Heart left ventricle (tissue), 16 donors: ENCODE results near the gene SNN. TPM values are rescaled to one million over a fixed set of nuclear protein-coding genes. Genes with fewer than 3 reads are reported as not detected.

Experiments
- ATAC-seq, 4 donors: fragments of 200-7000 bp; cut with Tn5 transposase; one replicate each; pipeline ENCODE4 v1.9.1; 2020 to 2022; ENCODE audit warnings: moderate library complexity in 4 of 4, mild to moderate bottlenecking in 3 of 4, moderate number of reproducible peaks in 1 of 4
- DNase-seq, 5 donors: peaks; one replicate each; pipeline ENCODE4 v3.0.0-alpha.2; 2020
- H3K27ac ChIP-seq, 12 donors: fragments of 200-600 bp; sonication (generic) in 4 of 12; one replicate each; pipeline versions ENCODE4 v1.5.0 to v1.8.0; 2016 to 2022; ENCODE audit warnings: mild to moderate bottlenecking in 2 of 12
- H3K27me3 ChIP-seq, 9 donors: fragments of 200-600 bp; sonication (generic) in 2 of 9; one replicate each; pipeline versions ENCODE4 v1.5.1 to v1.8.0; 2016 to 2022; ENCODE audit warnings: mild to moderate bottlenecking in 3 of 9
- H3K36me3 ChIP-seq, 9 donors: fragments of 200-600 bp; sonication (generic) in 2 of 9; one replicate each; pipeline versions ENCODE4 v1.5.0 to v1.8.0; 2018 to 2022; ENCODE audit warnings: mild to moderate bottlenecking in 2 of 9
- H3K4me1 ChIP-seq, 12 donors: fragments of 200-600 bp; sonication (generic) in 4 of 12; one replicate each; pipeline versions ENCODE4 v1.5.0 to v1.8.0; 2016 to 2022; ENCODE audit warnings: mild to moderate bottlenecking in 3 of 12
- H3K4me3 ChIP-seq, 12 donors: fragments of 200-600 bp; sonication (generic) in 4 of 12; one replicate each; pipeline versions ENCODE4 v1.5.0 to v1.8.0; 2017 to 2022; ENCODE audit warnings: mild to moderate bottlenecking in 9 of 12, moderate library complexity in 4 of 12
- H3K9me3 ChIP-seq, 12 donors: fragments of 200-600 bp; sonication (generic) in 4 of 12; one replicate each; pipeline versions ENCODE4 v1.5.0 to v1.8.0; 2016 to 2022; ENCODE audit warnings: mild to moderate bottlenecking in 1 of 12
- POLR2A ChIP-seq, 2 donors: fragments of 450-650 bp; IDR thresholded peaks; one replicate each; pipeline ENCODE4 v1.6.1; 2017; ENCODE audit warnings: antibody characterized with exemption in 2 of 2, mild to moderate bottlenecking in 2 of 2, moderate library complexity in 2 of 2
- WGBS, 4 donors: extraction: QIAGEN DNeasy Blood & Tissue Kit in 2 of 4; methylation state at CpG; one replicate each; pipeline versions ENCODE4 v1.1.5 to v1.1.7; 2013 to 2018; 5-methylcytosine and 5-hydroxymethylcytosine counted together
- intact Hi-C, 10 donors: fragments of 100-400 bp; cut with DNase I; formaldehyde crosslinking; loops; one replicate each; pipeline versions ENCODE4 v1.11.1 to v1.14.2; 2022
- polyA plus RNA-seq, 2 donors: library from polyadenylated mRNA; stranded (reverse); fragments of 200-250 nt; gene quantifications; one replicate each; pipeline ENCODE4 v1.2.3, GENCODE V29; 2013
- total RNA-seq, 9 donors: library from RNA; depleted of rRNA in 2 of 9; stranded (reverse); fragments of >200 nt in 2 of 9; fragmentation: NEBNext Ultra II Directional in 3 of 9; extraction: Animal tissue kit (Norgen Biotek cat#: 25700) in 3 of 9; gene quantifications; one replicate each; pipeline versions ENCODE4 v1.1.0 to v1.2.4, GENCODE V29; 2016 to 2023
- TF ChIP-seq, protein P1 (sequence below), 12 donors: fragments of 200-600 bp; sonication (generic) in 4 of 12; IDR thresholded peaks; one replicate each; pipeline versions ENCODE4 v1.5.0 to v1.8.0; 2018 to 2022; ENCODE audit warnings: antibody characterized with exemption in 12 of 12, mild to moderate bottlenecking in 5 of 12
- donor health status: ischemic (EF 13 %, LVEDD 7.1; RV severe dilation, severe dysfunction).
- donor health status: healthy with polysubstance abuse.
- donor health status: DM: no; HTN: yes; CAD: no.
- donor health status: DM: no; HTN: no; CAD: no.
- donor health status: ischemic (EF 25% LVEDD 6.9; RV normal size, moderate dysfunction).
- donor health status: ischemic (EF 25% LVEDD 5.7; RV mildly dilated, moderate dysfunction).
- donor health status: healthy.
- donor health status: DM: yes; HTN: yes; CAD: no.
- donor health status: ischemic (EF 35%, LVEDD 5.7; RV mildly dilated, moderate dysfunction).
- donor health status: nonischemic (EF 11% LVEDD 7.7; RV severe dilation, severe dysfunction).
- donor health status: DM: yes; HTN: yes; CAD: no.
- donor health status: PGD.
- donor health status: ischemic (EF 29% LVEDD 5.4; RV normal size, mild dysfunction).
- donor health status: nonischemic (EF 23%, LVEDD 6.1; RV moderate dilation, normal function).

The SNN gene
- total and polyA plus RNA-seq, 11 donors, result 12.5 to 60.0 (median 36.4) TPM

- intact Hi-C loops, result loop anchor here in 2 of 10 donors (10.0 kb wide), 3 partner anchors 45 to 125 kb away; partner anchors contain the start of gene LITAF (in 1 of the 2)
- ATAC-seq (peak; percentile 30 to 77 (median 62)), DNase-seq (peak in 4 of 5 donors; percentile 55 to 64 (median 56))
- no peaks in the 10 kb centered on the region for H3K9me3 ChIP-seq
- peaks cover 0 to 77% (median 6%) of the 10 kb centered on the region in 12 donors for H3K4me1 ChIP-seq
- H3K4me3 ChIP-seq, result no peak overlapping the region
- H3K36me3 ChIP-seq, result no peaks in the 10 kb centered on the region
- H3K27me3 ChIP-seq, result no peaks in the 10 kb centered on the region
- peak overlapping the region in 9 of 12 donors; percentile 24 to 84 (median 55) for H3K27ac ChIP-seq
- no peak for TF ChIP-seq POLR2A (IDR thresholded peaks at IDR 0.05)
- TF ChIP-seq, protein P1, sequence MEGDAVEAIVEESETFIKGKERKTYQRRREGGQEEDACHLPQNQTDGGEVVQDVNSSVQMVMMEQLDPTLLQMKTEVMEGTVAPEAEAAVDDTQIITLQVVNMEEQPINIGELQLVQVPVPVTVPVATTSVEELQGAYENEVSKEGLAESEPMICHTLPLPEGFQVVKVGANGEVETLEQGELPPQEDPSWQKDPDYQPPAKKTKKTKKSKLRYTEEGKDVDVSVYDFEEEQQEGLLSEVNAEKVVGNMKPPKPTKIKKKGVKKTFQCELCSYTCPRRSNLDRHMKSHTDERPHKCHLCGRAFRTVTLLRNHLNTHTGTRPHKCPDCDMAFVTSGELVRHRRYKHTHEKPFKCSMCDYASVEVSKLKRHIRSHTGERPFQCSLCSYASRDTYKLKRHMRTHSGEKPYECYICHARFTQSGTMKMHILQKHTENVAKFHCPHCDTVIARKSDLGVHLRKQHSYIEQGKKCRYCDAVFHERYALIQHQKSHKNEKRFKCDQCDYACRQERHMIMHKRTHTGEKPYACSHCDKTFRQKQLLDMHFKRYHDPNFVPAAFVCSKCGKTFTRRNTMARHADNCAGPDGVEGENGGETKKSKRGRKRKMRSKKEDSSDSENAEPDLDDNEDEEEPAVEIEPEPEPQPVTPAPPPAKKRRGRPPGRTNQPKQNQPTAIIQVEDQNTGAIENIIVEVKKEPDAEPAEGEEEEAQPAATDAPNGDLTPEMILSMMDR (IDR thresholded peaks at IDR 0.05), result no peak
- WGBS, 4 donors, result 70 to 77% (median 72%) methylated on average over 22 to 23 of the region's 23 CpGs
Observed at GRCh38 chr16:11629071-11630030, 38.9 kb upstream of the SNN start.

DNA sequence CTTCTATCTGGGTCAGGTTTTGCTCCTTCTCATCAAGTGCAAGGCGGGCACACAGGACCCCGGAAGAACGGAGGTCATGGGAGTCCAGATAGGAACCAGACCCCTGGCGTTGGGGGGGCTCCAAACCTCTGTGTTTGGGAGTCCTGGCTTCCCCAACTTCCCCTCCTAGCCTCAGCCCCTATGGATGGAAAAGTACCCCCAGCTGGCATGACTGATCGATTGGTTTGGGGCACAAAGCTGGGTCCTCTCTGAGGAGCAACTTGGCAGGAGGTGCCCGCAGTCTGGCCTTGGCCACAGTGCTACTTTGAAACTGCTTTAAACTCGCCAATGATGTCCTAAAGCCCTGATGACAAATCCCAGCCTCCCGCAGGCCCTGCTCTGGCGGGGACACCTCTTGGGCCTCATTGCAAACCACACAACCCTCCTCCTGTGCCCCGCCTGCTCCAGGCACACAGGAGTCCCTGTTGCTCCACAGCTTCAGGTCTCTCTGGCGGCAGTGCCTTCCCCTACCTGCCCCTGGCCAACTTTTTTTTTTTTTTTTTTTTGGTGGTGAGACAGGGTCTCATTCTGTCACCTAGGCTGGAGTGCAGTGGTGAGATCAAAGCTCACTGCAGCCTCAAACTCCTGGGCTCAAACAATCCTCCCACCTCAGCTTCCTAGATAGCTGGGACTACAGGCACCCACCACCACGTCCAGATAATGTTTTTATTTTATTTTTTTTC, 38.0 kb upstream of the SNN start:
- no peak for TF ChIP-seq POLR2A (IDR thresholded peaks at IDR 0.05)
- TF ChIP-seq, protein P1 (IDR thresholded peaks at IDR 0.05), result no peak
- Histone ChIP-seq H3K36me3 (no peaks in the 10 kb centered on the region), H3K27ac (peak overlapping the region in 6 of 12 donors; percentile 47 to 84 (median 68)), H3K4me3 (no peak overlapping the region), H3K27me3 (no peaks in the 10 kb centered on the region), H3K9me3 (no peaks in the 10 kb centered on the region), H3K4me1 (peaks cover 0 to 70% (median 6%) of the 10 kb centered on the region in 12 donors)
- DNase-seq (no peak), ATAC-seq (no peak)
- WGBS, 4 donors, result 89 to 91% (median 90%) methylated on average over 12 of the region's 12 CpGs
- intact Hi-C loops, result loop anchor here in 1 of 10 donors (10.0 kb wide), 2 partner anchors 45 to 125 kb away; partner anchors contain the start of gene LITAF

GRCh38 chr16:11630768-11631056, 37.5 kb upstream of the SNN start:
- Histone ChIP-seq H3K27ac (no peak overlapping the region), H3K27me3 (no peaks in the 10 kb centered on the region), H3K4me3 (no peak overlapping the region), H3K9me3 (no peaks in the 10 kb centered on the region), H3K4me1 (peaks cover 0 to 65% (median 6%) of the 10 kb centered on the region in 12 donors), H3K36me3 (no peaks in the 10 kb centered on the region)
- no peak for TF ChIP-seq POLR2A (IDR thresholded peaks at IDR 0.05)
- TF ChIP-seq, protein P1 (IDR thresholded peaks at IDR 0.05), result no peak
- WGBS, 4 donors, result 91 to 94% (median 92%) methylated on average over 6 of the region's 6 CpGs
- no peak for ATAC-seq
- intact Hi-C loops, result loop anchor here in 1 of 10 donors (10.0 kb wide), 2 partner anchors 46 to 126 kb away; partner anchors contain the start of gene LITAF
- DNase-seq, result no peak

DNA sequence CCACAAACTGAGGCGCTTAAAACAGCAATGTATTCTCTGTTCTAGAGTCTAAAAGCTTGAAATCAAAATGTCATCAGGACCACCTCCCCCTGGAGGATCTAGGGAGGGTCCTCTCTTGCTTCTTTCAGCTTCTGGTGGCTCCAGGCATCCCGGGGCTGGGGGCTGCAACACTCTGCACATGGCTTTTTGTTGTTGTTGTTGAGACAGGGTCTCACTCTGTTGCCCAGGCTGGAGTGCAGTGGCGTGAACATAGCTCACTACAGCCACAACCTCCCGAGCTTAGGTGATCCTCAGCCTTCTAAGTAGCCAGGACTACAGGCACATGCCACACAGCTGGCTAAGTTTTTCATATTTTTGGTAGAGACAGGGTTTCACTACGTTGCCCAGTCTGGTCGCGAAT, 37.0 kb upstream of the SNN start:
- peaks cover 0 to 60% (median 6%) of the 10 kb centered on the region in 12 donors for H3K4me1 ChIP-seq
- ATAC-seq (no peak), DNase-seq (no peak)
- H3K4me3 ChIP-seq, result no peak overlapping the region
- no peaks in the 10 kb centered on the region for H3K9me3 ChIP-seq
- 88 to 91% (median 90%) methylated on average over 7 of the region's 7 CpGs for WGBS, 4 donors
- no peaks in the 10 kb centered on the region for H3K36me3 ChIP-seq
- no peaks in the 10 kb centered on the region for H3K27me3 ChIP-seq
- no peak for TF ChIP-seq POLR2A (IDR thresholded peaks at IDR 0.05)
- intact Hi-C loops, result loop anchor here in 1 of 10 donors (10.0 kb wide), 2 partner anchors 46 to 126 kb away; partner anchors contain the start of gene LITAF
- no peak overlapping the region for H3K27ac ChIP-seq
